GM12878 (cell line): ENCODE results near the gene EMSY. TPM values are rescaled to one million over a fixed set of nuclear protein-coding genes. Genes with fewer than 3 reads are reported as not detected.

Experiments used
- ASH2L ChIP-seq: fragments of 300-600, 200-600 bp; sonication (generic); IDR thresholded peaks from 2 replicates; pipeline ENCODE4 v1.6.1; 2017; ENCODE audit warnings: low read depth, mild to moderate bottlenecking, borderline replicate concordance
- ATF3 ChIP-seq: IDR thresholded peaks from 2 replicates; pipeline ENCODE4 v1.6.1; 2011; ENCODE audit warnings: low read depth, mild to moderate bottlenecking, low read length, moderate library complexity, borderline replicate concordance; ENCODE audit errors: extremely low read depth
- ATF7 ChIP-seq: fragments of 450-650 bp; IDR thresholded peaks from 2 replicates; pipeline ENCODE4 v1.6.1; 2016; ENCODE audit warnings: low read depth, mild to moderate bottlenecking
- BCL3 ChIP-seq: IDR thresholded peaks from 2 replicates; pipeline ENCODE4 v1.6.1; 2011; ENCODE audit warnings: borderline replicate concordance, low read depth, mild to moderate bottlenecking, moderate library complexity, low read length; ENCODE audit not compliant: insufficient read depth, poor library complexity, severe bottlenecking
- CBFB ChIP-seq: IDR thresholded peaks from 2 replicates; pipeline ENCODE4 v1.6.1; 2016; ENCODE audit warnings: antibody characterized with exemption, low read depth
- CBX5 ChIP-seq: sonication (generic); IDR thresholded peaks from 2 replicates; pipeline ENCODE4 v1.6.1; 2016; ENCODE audit warnings: low read depth, moderate library complexity, mild to moderate bottlenecking, inconsistent platforms
- CHD4 ChIP-seq: fragments of 200-600 bp; sonication (generic); IDR thresholded peaks from 2 replicates; pipeline ENCODE4 v1.6.1; 2016; ENCODE audit warnings: mild to moderate bottlenecking
- E2F8 ChIP-seq: fragments of 450-650 bp; IDR thresholded peaks from 2 replicates; pipeline ENCODE4 v1.6.1; 2018; ENCODE audit warnings: mild to moderate bottlenecking, low read depth, moderate library complexity; ENCODE audit not compliant: partially characterized antibody
- FOXK2 ChIP-seq: fragments of 450-650 bp; IDR thresholded peaks from 2 replicates; pipeline ENCODE4 v1.6.1; 2017; ENCODE audit warnings: mild to moderate bottlenecking, moderate library complexity
- HDAC2 ChIP-seq: fragments of 200-600 bp; sonication (generic); IDR thresholded peaks from 2 replicates; pipeline ENCODE4 v1.6.1; 2017
- HDGF ChIP-seq: fragments of 450-650 bp; IDR thresholded peaks from 2 replicates; pipeline ENCODE4 v1.6.1; 2016; ENCODE audit warnings: antibody characterized with exemption
- JUNB ChIP-seq: IDR thresholded peaks from 2 replicates; pipeline ENCODE4 v1.6.1; 2016; ENCODE audit warnings: antibody characterized with exemption, mild to moderate bottlenecking
- MEF2B ChIP-seq: fragments of 450-650 bp; IDR thresholded peaks from 2 replicates; pipeline ENCODE4 v1.6.1; 2018; ENCODE audit warnings: mild to moderate bottlenecking, moderate library complexity; ENCODE audit not compliant: partially characterized antibody, poor library complexity, severe bottlenecking
- MLLT1 ChIP-seq: fragments of 450-650 bp; IDR thresholded peaks from 2 replicates; pipeline ENCODE4 v1.6.1; 2016; ENCODE audit warnings: mild to moderate bottlenecking
- NR2C1 ChIP-seq: fragments of 450-650 bp; IDR thresholded peaks from 2 replicates; pipeline ENCODE4 v1.6.1; 2017; ENCODE audit warnings: antibody characterized with exemption, mild to moderate bottlenecking, moderate library complexity
- NR2C2 ChIP-seq: IDR thresholded peaks from 2 replicates; pipeline ENCODE4 v1.6.1; 2011; ENCODE audit warnings: borderline replicate concordance, low read depth; ENCODE audit not compliant: control insufficient read depth, insufficient read length
- RCOR1 ChIP-seq: conservative IDR thresholded peaks from 2 replicates; pipeline ENCODE4 v1.6.1; 2012; ENCODE audit warnings: low read depth, low read length, improper control_type of control experiment
- RELA ChIP-seq: fragments of 450-650 bp; IDR thresholded peaks from 2 replicates; pipeline ENCODE4 v1.8.0; 2014; ENCODE audit warnings: borderline replicate concordance; ENCODE audit not compliant: partially characterized antibody
- SRF ChIP-seq, 2 experiments: IDR thresholded peaks; 2 replicates each; pipeline ENCODE4 v1.6.1; 2011; ENCODE audit warnings: low read depth in 2 of 2, low read length in 2 of 2, mild to moderate bottlenecking in 1 of 2, moderate library complexity in 1 of 2
- TBL1XR1 ChIP-seq: IDR thresholded peaks from 2 replicates; pipeline ENCODE4 v1.6.1; 2012; ENCODE audit warnings: low read depth, low read length, improper control_type of control experiment
- USF1 ChIP-seq: IDR thresholded peaks from 2 replicates; pipeline ENCODE4 v1.6.1; 2011; ENCODE audit warnings: borderline replicate concordance, low read depth, mild to moderate bottlenecking, moderate library complexity, mixed read lengths, low read length; ENCODE audit not compliant: insufficient read depth; ENCODE audit errors: extremely low read length
- YY1 ChIP-seq: IDR thresholded peaks from 2 replicates; pipeline ENCODE4 v1.6.1; 2011; ENCODE audit warnings: low read depth, mild to moderate bottlenecking, low read length
- ZBED1 ChIP-seq: IDR thresholded peaks from 2 replicates; pipeline ENCODE4 v1.6.1; 2016; ENCODE audit warnings: borderline replicate concordance
- ZNF384 ChIP-seq: IDR thresholded peaks from 2 replicates; pipeline ENCODE4 v1.6.1; 2012; ENCODE audit warnings: low read depth, mild to moderate bottlenecking, low read length, improper control_type of control experiment, borderline replicate concordance
- polyA plus RNA-seq, 11 experiments: library from polyadenylated mRNA; depleted of rRNA in 4 of 11; unstranded in 6 of 11; stranded (reverse) in 5 of 11; fragments of >200 nt; fragmentation: Nextera tagmentation in 4 of 11; fragmentation: Illumina TruSeq in 1 of 11; extraction: Ambion mirVana in 4 of 11; extraction: Trizol in 1 of 11; gene quantifications; 1 replicate in 1 of 11; 2 replicates in 10 of 11; pipeline versions ENCODE4 v1.2.1 to v1.2.3, GENCODE V29; 2011 to 2016; ENCODE audit warnings: inconsistent platforms in 2 of 11, missing spikeins in 2 of 11, low read depth in 1 of 11
- total RNA-seq, 4 experiments: library from RNA; depleted of rRNA in 3 of 4; stranded (reverse); fragments of >200 nt in 3 of 4; fragmentation: Illumina TruSeq in 1 of 4; extraction: Trizol in 1 of 4; gene quantifications; 2 replicates each; pipeline versions ENCODE4 v1.2.1 to v1.2.3, GENCODE V29; 2013 to 2021

The EMSY gene
- total and polyA plus RNA-seq, 10 of the 15 experiments (the other 5 are each of a cell fraction or from before 2014, with no cell fraction given) = 9.3 to 26.9 (median 13.0) TPM

- TF ChIP-seq E2F8 (peak; percentile 62), USF1 (no peak), NR2C1 (peak; percentile 41), ZNF384 (no peak), ZBED1 (0 out of 2 replicates have a peak, but pooled peaks have one; percentile 42), MLLT1 (peak; percentile 75), TBL1XR1 (no peak; the same call in 1 of the 2 replicates), FOXK2 (no peak), NR2C2 (no peak), HDGF (peak; percentile 85; the same call in 1 of the 2 replicates), BCL3 (peak; percentile 42), ASH2L (no peak), YY1 (peak; percentile 96), CHD4 (no peak), JUNB (no peak; the same call in 1 of the 2 replicates), RELA (peak; percentile 50), RCOR1 (no peak), HDAC2 (no peak), SRF (IDR thresholded peaks at IDR 0.05; ENCODE audit: low read depth in 2 of 2, low read length in 2 of 2) (0 out of 4 replicates have a peak, but pooled peaks of 1 of the 2 experiments have one; percentile 38), CBFB (peak; percentile 97), ATF3 (no peak), CBX5 (no peak), ATF7 (peak; percentile 84), MEF2B (peak; percentile 17)
These were observed at the start of gene EMSY (continued) for GRCh38 chr11:76444384-76445120.
